Measurements from ENCODE around the gene JAKMIP1.

The JAKMIP1 gene

DNA sequence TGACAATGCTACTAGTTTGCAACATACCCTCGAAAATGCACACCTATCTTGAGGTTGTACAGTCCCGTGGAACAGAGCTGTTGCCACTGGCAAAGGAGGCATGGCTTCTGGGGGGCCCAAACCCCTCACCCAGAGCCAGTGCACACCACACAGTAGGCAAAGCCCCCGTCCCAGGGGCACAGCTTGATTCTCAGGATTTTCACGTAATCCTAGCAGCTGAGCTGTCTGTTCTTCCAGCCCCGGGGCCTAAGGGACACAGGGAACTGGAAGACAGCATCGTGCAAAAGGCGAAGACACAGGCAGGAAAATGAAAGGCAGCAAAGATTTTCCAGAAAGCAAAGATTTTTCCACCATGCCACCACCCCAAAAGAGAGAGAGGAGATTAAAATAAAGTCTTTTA, 77.2 kb downstream of the JAKMIP1 start:
- H3K36me3 ChIP-seq (ENCODE audit: control insufficient read depth, insufficient read depth, low read length): no peaks in the 10 kb centered on the region
- no peaks in the 10 kb centered on the region for H3K27me3 ChIP-seq (replicated peaks; ENCODE audit: control insufficient read depth, insufficient read depth, low read length, poor library complexity, severe bottlenecking)
- H3K9me3 ChIP-seq (ENCODE audit: control insufficient read depth, low read length): no peaks in the 10 kb centered on the region
- no peak for DNase-seq
- H3K27ac ChIP-seq (ENCODE audit: insufficient read depth, low read length, poor library complexity, severe bottlenecking): no peak overlapping the region
- no peaks in the 10 kb centered on the region for H3K4me1 ChIP-seq (ENCODE audit: control insufficient read depth, insufficient read depth, low read length, poor library complexity, severe bottlenecking)
- H3K4me3 ChIP-seq (ENCODE audit: insufficient read depth, low read depth, low read length, poor library complexity, severe bottlenecking): no peak overlapping the region

DNA sequence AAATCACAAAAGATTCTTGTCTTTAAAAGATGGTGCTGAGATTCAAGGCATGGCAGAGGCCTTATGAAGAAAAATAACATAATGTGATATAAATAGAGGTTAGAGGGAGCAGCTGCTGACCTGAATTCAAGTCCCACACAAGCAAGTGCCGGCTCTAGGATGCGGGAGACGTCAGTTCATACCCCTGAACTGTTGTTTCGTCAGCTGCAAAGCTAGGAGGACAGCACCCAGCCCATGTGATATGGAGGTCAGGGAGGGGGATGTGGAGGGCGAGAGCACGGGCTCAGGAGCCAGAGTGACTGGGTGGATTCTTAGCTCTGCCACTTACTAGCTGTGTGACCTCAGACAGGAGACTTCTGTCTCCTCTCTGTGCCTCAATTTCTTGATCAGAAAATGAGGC, 77.9 kb downstream of the JAKMIP1 start:
- Histone ChIP-seq H3K36me3 (ENCODE audit: control insufficient read depth, insufficient read depth, low read length) (no peaks in the 10 kb centered on the region), H3K27me3 (replicated peaks; ENCODE audit: control insufficient read depth, insufficient read depth, low read length, poor library complexity, severe bottlenecking) (no peaks in the 10 kb centered on the region), H3K27ac (ENCODE audit: insufficient read depth, low read length, poor library complexity, severe bottlenecking) (no peak overlapping the region), H3K4me1 (ENCODE audit: control insufficient read depth, insufficient read depth, low read length, poor library complexity, severe bottlenecking) (no peaks in the 10 kb centered on the region), H3K4me3 (ENCODE audit: insufficient read depth, low read depth, low read length, poor library complexity, severe bottlenecking) (no peak overlapping the region), H3K9me3 (ENCODE audit: control insufficient read depth, low read length) (no peaks in the 10 kb centered on the region)
- DNase-seq: no peak

DNA sequence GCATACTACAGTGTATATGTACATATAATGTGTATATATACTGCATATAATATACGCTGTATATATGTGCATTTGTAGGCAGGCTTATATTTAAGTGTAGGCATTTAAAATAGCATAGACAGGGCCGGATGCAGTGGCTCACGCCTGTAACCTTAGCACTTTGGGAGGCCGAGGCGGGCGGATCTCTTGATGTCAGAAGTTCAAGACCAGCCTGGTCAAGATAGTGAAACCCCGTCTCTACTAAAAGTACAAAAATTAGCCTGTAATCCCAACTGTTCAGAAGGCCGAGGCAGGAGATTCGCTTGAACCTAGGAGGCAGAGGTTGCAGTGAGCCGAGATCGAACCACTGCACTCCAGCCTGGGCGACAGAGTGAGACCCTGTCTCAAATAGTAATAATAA, 78.4 kb downstream of the JAKMIP1 start:
- H3K36me3 ChIP-seq (ENCODE audit: control insufficient read depth, insufficient read depth, low read length): no peaks in the 10 kb centered on the region
- no peaks in the 10 kb centered on the region for H3K9me3 ChIP-seq (ENCODE audit: control insufficient read depth, low read length)
- H3K27me3 ChIP-seq (replicated peaks; ENCODE audit: control insufficient read depth, insufficient read depth, low read length, poor library complexity, severe bottlenecking): no peaks in the 10 kb centered on the region
- no peaks in the 10 kb centered on the region for H3K4me1 ChIP-seq (ENCODE audit: control insufficient read depth, insufficient read depth, low read length, poor library complexity, severe bottlenecking)
- H3K4me3 ChIP-seq (ENCODE audit: insufficient read depth, low read depth, low read length, poor library complexity, severe bottlenecking): no peak overlapping the region
- no peak for DNase-seq
- H3K27ac ChIP-seq (ENCODE audit: insufficient read depth, low read length, poor library complexity, severe bottlenecking): no peak overlapping the region

DNA sequence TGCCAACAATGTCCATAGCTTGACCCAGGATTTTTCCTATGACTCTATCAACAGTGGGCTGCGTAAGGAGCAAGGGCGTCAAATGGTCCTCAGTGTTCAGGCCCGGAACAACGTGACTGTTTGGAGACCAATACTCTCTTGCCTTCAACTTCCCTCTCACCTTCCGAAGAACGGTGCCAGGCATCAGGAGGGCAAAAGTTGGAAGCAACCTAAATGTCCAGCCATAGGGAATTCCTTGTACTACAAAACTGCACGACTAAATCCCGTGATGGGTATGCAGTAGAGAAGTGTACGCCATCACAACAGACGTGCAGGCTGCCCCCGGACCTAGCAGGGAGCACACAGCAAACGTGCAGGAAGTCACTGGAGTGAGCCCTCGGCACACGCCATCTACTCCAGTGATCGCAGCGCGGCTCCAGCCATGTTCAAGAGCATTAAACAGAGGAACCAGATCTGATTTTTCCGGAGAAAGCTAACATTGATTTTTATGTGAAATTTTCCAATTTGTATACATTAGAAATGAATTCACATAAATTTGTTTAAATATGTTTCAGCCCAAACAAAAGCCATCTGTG, 79.0 kb downstream of the JAKMIP1 start:
- Histone ChIP-seq H3K27ac (ENCODE audit: insufficient read depth, low read length, poor library complexity, severe bottlenecking) (no peak overlapping the region), H3K4me3 (ENCODE audit: insufficient read depth, low read depth, low read length, poor library complexity, severe bottlenecking) (no peak overlapping the region), H3K4me1 (ENCODE audit: control insufficient read depth, insufficient read depth, low read length, poor library complexity, severe bottlenecking) (no peaks in the 10 kb centered on the region), H3K27me3 (replicated peaks; ENCODE audit: control insufficient read depth, insufficient read depth, low read length, poor library complexity, severe bottlenecking) (no peaks in the 10 kb centered on the region), H3K36me3 (ENCODE audit: control insufficient read depth, insufficient read depth, low read length) (no peaks in the 10 kb centered on the region), H3K9me3 (ENCODE audit: control insufficient read depth, low read length) (no peaks in the 10 kb centered on the region)
- no peak for DNase-seq

DNA sequence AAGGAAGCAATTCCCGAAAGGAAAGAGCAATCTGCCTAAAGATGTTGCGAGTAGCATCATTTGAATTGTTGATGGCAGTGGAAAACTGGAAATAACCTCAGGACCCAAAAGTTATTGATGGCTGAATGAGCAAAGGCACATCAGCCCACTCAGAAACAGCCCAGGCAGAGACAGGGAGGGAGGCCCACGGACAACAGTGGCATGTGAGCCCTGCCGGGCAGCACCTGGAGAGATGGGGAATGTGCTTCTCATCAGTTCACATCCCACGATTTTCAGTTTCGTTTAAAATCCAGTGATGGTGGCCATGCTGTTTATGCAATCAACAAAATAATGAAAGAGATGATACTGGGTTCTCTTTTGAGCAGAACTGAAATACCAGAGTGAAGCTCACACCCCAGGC, 80.0 kb downstream of the JAKMIP1 start:
- no peaks in the 10 kb centered on the region for H3K9me3 ChIP-seq (ENCODE audit: control insufficient read depth, low read length)

DNA sequence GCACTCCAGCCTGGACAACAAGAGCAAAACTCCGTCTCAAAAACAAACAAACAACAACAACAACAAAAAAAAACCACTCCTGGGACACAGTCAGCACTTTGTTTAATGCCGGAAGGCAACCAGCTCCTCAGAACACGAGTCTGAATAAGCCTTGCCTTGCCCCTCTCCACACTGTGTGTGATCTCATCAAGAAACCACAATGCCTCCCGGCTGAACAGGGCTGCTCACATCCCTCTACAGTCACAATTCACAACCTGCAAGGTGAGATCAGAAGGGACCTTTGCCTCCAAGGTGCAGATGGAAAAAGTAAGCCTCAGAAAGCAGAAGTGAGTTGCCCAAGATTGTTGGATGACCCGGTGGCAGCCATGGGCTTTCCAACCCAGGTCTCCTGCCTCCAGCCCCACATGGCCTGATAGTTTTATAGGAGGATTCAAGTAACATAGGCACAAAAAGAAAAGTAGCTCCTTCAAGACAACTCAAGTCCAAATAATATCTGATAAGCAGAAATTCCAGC, 80.8 kb downstream of the JAKMIP1 start:
- H3K4me1 ChIP-seq (ENCODE audit: control insufficient read depth, insufficient read depth, low read length, poor library complexity, severe bottlenecking): no peaks in the 10 kb centered on the region
- H3K4me3 ChIP-seq (ENCODE audit: insufficient read depth, low read depth, low read length, poor library complexity, severe bottlenecking): no peak overlapping the region
- H3K27me3 ChIP-seq (replicated peaks; ENCODE audit: control insufficient read depth, insufficient read depth, low read length, poor library complexity, severe bottlenecking): no peaks in the 10 kb centered on the region
- H3K36me3 ChIP-seq (ENCODE audit: control insufficient read depth, insufficient read depth, low read length): no peaks in the 10 kb centered on the region
- no peaks in the 10 kb centered on the region for H3K9me3 ChIP-seq (ENCODE audit: control insufficient read depth, low read length)
- no peak for DNase-seq
- no peak overlapping the region for H3K27ac ChIP-seq (ENCODE audit: insufficient read depth, low read length, poor library complexity, severe bottlenecking)

More for the DNA sequence above, 80.0 kb downstream of the JAKMIP1 start:
- Histone ChIP-seq H3K27me3 (replicated peaks; ENCODE audit: control insufficient read depth, insufficient read depth, low read length, poor library complexity, severe bottlenecking) (no peaks in the 10 kb centered on the region), H3K4me1 (ENCODE audit: control insufficient read depth, insufficient read depth, low read length, poor library complexity, severe bottlenecking) (no peaks in the 10 kb centered on the region), H3K4me3 (ENCODE audit: insufficient read depth, low read depth, low read length, poor library complexity, severe bottlenecking) (no peak overlapping the region), H3K36me3 (ENCODE audit: control insufficient read depth, insufficient read depth, low read length) (no peaks in the 10 kb centered on the region), H3K27ac (ENCODE audit: insufficient read depth, low read length, poor library complexity, severe bottlenecking) (no peak overlapping the region)
- DNase-seq: no peak

DNA sequence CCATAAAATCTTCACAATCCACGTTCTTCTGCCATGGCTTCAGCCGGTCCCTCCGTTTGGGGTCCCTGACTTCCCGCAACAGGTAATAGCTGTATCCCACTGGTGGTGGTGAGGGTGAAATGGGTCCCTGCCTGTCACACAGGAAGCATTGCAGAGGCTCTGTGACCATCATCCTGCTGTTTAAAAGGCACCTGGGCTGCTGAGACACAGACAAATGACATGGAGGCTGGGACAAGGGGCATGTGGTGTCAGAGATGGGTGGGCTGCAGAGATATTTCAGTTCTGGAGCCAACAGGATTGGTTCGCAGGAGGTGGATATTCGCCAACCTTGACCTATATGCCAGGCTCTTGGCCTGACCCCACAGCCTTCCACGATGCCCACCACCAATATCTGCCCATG, 82.1 kb downstream of the JAKMIP1 start:
- no peaks in the 10 kb centered on the region for H3K9me3 ChIP-seq (ENCODE audit: control insufficient read depth, low read length)
- no peaks in the 10 kb centered on the region for H3K36me3 ChIP-seq (ENCODE audit: control insufficient read depth, insufficient read depth, low read length)
- no peak overlapping the region for H3K27ac ChIP-seq (ENCODE audit: insufficient read depth, low read length, poor library complexity, severe bottlenecking)
- H3K4me3 ChIP-seq (ENCODE audit: insufficient read depth, low read depth, low read length, poor library complexity, severe bottlenecking): no peak overlapping the region
- H3K27me3 ChIP-seq (replicated peaks; ENCODE audit: control insufficient read depth, insufficient read depth, low read length, poor library complexity, severe bottlenecking): no peaks in the 10 kb centered on the region
- H3K4me1 ChIP-seq (ENCODE audit: control insufficient read depth, insufficient read depth, low read length, poor library complexity, severe bottlenecking): no peaks in the 10 kb centered on the region
- DNase-seq: no peak

DNA sequence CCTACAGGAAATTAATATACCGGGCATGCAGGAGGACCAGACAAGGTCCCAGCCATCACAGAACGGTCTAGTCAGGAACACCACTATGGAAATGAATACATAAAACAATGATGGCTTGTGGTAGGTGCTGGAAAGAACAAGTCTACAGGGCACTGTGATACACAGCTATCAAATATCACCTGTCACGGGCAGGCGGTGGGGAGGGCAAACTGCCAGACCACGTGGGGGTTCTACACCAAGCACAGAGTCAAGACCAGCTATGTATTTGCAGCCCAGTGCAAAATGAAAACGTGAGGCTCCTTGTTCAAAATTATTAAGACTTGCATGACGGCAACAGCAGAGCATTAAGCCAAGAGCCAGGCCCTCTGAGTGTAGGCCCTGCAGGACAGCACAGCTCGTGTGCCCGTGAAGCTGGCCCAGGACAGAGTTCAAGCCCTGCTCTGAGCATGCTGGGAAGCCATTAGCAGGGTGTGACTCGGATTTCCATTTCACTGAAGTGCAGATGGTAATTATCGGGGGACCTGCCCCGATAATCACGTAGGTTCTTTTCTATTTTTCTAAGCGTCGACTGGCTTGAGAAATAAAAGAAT, 83.6 kb downstream of the JAKMIP1 start:
- DNase-seq: no peak
- Histone ChIP-seq H3K9me3 (ENCODE audit: control insufficient read depth, low read length) (no peaks in the 10 kb centered on the region), H3K4me1 (ENCODE audit: control insufficient read depth, insufficient read depth, low read length, poor library complexity, severe bottlenecking) (no peaks in the 10 kb centered on the region), H3K27ac (ENCODE audit: insufficient read depth, low read length, poor library complexity, severe bottlenecking) (no peak overlapping the region), H3K36me3 (ENCODE audit: control insufficient read depth, insufficient read depth, low read length) (no peaks in the 10 kb centered on the region), H3K4me3 (ENCODE audit: insufficient read depth, low read depth, low read length, poor library complexity, severe bottlenecking) (no peak overlapping the region), H3K27me3 (replicated peaks; ENCODE audit: control insufficient read depth, insufficient read depth, low read length, poor library complexity, severe bottlenecking) (no peaks in the 10 kb centered on the region)

DNA sequence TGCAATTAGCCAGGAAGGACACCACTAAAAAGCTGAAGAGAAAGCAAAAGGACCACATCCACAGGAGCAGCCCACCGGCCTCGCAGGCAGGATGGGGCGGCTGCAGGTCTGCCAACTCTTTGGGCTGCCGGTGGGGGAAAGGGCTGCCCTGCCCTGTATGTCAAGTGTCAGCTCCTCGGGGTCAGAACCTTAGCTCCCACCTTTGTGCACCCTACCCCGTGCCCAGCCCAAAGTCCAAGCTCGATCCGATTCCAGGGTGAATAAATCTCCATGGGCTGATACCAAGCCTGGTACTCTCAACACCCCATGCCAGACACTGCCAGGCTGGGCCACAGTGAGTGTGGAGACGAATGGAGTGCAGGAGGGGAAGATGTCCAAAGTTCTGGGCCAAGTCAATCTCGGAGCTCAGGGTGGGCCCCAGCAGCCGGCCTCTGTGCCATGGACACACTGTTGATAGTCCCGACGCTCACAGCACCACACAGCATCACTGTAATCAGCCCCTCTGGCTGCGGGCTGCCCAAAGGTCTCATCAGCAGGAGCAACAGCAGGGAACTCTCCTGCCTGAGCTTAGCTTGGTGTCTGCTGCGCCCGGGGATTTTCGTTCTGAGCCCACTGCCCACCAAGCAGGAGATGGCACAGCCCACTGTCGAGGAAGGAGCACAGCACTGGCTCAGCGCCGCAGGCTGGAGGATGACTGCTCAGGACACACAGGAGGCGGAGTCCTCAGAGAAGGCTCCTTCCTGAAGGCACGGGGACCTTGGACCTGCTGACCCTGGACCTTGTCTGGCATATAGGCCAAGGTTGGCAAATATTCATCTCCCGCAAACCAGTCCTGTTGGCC, 84.4 kb downstream of the JAKMIP1 start:
- no peak overlapping the region for H3K4me3 ChIP-seq (ENCODE audit: insufficient read depth, low read depth, low read length, poor library complexity, severe bottlenecking)
- no peaks in the 10 kb centered on the region for H3K4me1 ChIP-seq (ENCODE audit: control insufficient read depth, insufficient read depth, low read length, poor library complexity, severe bottlenecking)
- H3K9me3 ChIP-seq (ENCODE audit: control insufficient read depth, low read length): no peaks in the 10 kb centered on the region
- H3K27ac ChIP-seq (ENCODE audit: insufficient read depth, low read length, poor library complexity, severe bottlenecking): no peak overlapping the region
- no peaks in the 10 kb centered on the region for H3K27me3 ChIP-seq (replicated peaks; ENCODE audit: control insufficient read depth, insufficient read depth, low read length, poor library complexity, severe bottlenecking)
- H3K36me3 ChIP-seq (ENCODE audit: control insufficient read depth, insufficient read depth, low read length): no peaks in the 10 kb centered on the region
- no peak for DNase-seq

DNA sequence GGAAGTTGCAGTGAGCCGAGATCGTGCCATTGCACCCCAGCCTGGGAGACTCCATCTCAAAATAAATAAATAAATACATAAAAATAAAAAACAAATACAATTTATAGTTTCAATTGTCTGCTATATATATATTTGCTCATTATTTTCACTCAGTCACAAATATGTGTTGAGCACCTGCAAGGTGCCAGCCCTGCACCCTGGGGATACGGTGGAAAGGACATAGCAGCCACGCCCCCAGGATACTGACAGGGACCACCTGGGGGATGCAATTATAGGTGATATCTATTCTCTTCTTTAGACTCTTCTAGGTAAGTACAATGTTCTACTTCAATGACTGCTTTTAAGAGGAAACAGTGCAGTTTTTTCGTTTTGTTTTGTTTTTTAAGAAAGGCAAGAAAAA, 85.0 kb downstream of the JAKMIP1 start:
- Histone ChIP-seq H3K4me1 (ENCODE audit: control insufficient read depth, insufficient read depth, low read length, poor library complexity, severe bottlenecking) (no peaks in the 10 kb centered on the region), H3K36me3 (ENCODE audit: control insufficient read depth, insufficient read depth, low read length) (no peaks in the 10 kb centered on the region), H3K9me3 (ENCODE audit: control insufficient read depth, low read length) (no peaks in the 10 kb centered on the region), H3K4me3 (ENCODE audit: insufficient read depth, low read depth, low read length, poor library complexity, severe bottlenecking) (no peak overlapping the region), H3K27ac (ENCODE audit: insufficient read depth, low read length, poor library complexity, severe bottlenecking) (no peak overlapping the region), H3K27me3 (replicated peaks; ENCODE audit: control insufficient read depth, insufficient read depth, low read length, poor library complexity, severe bottlenecking) (no peaks in the 10 kb centered on the region)
- DNase-seq: no peak

All from effector memory CD4-positive, alpha-beta T cell (primary cell).